Measurements from ENCODE around the gene COL17A1. TPM values are rescaled to one million over a fixed set of nuclear protein-coding genes. Genes with fewer than 3 reads are reported as not detected.
A peak's percentile ranks its signal among the peaks of the same experiment; 100 is the strongest.

COL17A1 gene
- total RNA-seq, 2 donors from 2014 or later, result 0.29 to 0.55 TPM

DNA sequence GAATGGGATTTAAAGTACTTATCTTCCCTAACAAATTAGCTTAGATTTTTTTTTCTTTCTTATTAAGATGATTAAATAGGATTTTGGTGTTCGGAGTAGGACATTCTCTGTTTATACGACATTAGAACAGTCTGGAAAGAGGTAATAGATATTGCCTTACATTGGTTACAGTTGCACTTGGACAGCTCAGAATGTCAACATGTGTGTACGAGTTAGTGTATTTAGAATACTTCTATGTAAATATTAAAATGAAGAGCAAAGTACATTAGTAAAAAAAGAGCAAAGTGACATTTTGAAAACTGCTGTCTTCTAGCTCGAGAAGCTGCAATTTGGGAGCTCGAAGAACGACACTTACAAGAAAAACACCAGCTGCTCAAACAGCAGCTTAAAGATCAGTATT is 67.2 kb downstream of the COL17A1 start:
- DNase-seq (no peak), ATAC-seq (no peak)
- intact Hi-C loops (cut with DNase I), result no loop called here

- ATAC-seq (no peak), DNase-seq (no peak)
- intact Hi-C loops (cut with DNase I), result no loop called here
Measured at GRCh38 chr10:104016661-104017060, 69.0 kb downstream of the COL17A1 start.

GRCh38 chr10:104014176-104014575 is 71.5 kb downstream of the COL17A1 start:
- intact Hi-C loops (cut with DNase I), result no loop called here
- DNase-seq, result no peak
- ATAC-seq, result no peak

DNA sequence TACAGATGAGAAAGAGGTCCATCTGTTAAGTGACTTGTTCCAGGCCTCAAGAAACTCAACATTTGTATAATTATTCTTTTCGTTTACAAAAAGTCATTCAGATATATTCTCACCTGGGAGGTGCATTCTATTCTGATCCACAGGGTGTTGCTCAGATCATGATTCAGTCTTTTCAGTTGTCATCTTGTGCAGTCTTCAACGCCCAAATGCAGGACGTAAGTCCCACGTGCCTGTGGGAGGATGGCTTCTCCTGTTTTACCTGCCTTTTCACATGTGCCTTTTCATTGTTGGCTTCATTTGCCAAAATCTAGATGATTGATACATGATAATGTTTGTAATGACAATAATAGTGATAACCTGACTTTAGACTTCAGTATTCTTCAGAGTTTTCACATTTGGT is 72.2 kb downstream of the COL17A1 start:
- DNase-seq (no peak), ATAC-seq (no peak)
- intact Hi-C loops (cut with DNase I), result no loop called here

GRCh38 chr10:104011904-104012303 is 73.8 kb downstream of the COL17A1 start:
- ATAC-seq (no peak), DNase-seq (no peak)
- intact Hi-C loops (cut with DNase I), result no loop called here

DNA sequence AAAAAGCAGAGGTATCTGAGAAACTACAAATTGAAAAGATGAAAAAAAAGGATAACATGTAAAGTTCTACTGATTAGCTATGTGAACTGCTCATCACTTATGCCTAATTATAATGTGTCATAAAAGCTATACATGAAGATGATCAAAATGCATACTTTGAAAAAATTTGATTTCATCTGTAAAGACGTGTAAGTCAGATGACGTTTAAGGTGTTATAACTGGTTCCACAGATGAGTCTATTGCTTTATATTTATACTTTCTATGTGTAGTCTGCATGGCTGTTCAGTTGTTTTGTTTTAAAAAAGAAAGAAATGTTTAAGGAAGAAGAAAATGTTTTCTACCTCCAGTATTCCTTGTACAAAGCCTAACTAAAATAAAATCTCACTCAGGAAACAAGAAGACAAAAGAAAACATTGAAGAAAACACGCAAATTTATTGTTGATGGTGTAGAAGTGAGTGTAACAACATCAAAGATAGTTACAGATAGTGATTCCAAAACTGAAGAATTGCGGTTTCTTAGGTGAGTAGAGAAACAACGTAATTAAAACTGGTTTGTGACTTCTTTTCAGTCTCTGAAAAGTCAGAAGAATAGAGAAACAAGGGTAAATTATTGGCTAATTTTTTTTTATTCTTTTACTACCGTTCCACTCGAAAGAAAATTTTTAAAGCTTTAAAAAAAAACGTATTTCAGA is 80.4 kb downstream of the COL17A1 start:
- DNase-seq (no peak), ATAC-seq (no peak)
- intact Hi-C loops (cut with DNase I), result no loop called here

DNA sequence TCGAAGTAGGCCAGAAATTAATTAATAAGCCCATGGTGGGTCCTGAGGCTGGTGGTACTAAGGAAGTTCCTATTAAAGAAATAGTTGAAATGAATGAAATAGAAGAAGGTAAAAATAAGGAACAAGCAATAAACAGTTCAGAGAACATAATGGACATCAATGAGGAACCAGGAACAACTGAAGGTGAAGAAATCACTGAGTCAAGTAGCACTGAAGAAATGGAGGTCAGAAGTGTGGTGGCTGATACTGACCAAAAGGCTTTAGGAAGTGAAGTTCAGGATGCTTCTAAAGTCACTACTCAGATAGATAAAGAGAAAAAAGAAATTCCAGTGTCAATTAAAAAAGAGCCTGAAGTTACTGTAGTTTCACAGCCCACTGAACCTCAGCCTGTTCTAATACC is 82.8 kb downstream of the COL17A1 start:
- ATAC-seq (no peak), DNase-seq (no peak)
- intact Hi-C loops (cut with DNase I), result no loop called here

- ATAC-seq (no peak), DNase-seq (no peak)
- intact Hi-C loops (cut with DNase I), result no loop called here
Measured at GRCh38 chr10:103998805-103999204, 86.9 kb downstream of the COL17A1 start.

DNA sequence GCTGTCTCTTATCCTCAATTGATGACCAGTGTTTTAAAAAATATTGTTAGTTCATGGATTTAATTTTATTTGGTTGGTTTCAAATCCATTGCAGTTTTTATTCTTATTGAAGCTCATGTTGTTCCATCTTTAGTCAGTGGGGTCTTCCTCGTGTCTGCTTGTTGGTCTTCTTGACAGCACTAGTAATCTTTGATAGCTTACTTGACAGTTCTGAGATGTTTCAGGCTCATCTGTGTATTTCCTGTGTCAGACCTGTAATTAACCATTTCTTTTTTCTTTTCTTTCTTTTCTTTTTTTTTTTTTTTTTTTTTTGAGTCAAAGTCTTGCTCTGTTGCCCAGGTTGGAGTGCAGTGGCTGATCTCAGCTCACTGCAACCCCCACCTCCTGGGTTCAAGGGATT is 90.5 kb downstream of the COL17A1 start:
- ATAC-seq, result no peak
- intact Hi-C loops (cut with DNase I), result no loop called here
- DNase-seq, result no peak

GRCh38 chr10:103991393-103992128 is 94.1 kb downstream of the COL17A1 start:
- intact Hi-C loops (cut with DNase I), result no loop called here
- DNase-seq, result no peak
- ATAC-seq, result no peak

DNA sequence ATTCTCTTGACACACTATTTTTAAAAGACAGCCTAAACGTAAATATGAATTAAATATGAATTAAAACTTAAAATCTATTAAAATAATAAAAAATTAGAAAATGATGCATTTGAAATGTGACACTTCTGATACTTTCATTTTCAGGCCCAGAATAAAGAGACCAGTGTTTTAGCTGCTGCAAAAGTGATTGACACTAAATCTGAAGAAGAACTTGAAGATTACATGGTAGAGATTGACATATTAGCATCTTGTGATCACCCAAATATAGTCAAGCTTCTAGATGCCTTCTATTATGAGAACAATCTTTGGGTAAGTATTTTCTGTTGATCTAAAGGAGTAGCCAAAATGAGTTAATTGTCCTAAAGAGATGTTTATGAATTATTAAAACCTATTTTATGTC is 95.1 kb downstream of the COL17A1 start:
- no peak for ATAC-seq
- intact Hi-C loops (cut with DNase I), result no loop called here
- DNase-seq, result no peak

DNA sequence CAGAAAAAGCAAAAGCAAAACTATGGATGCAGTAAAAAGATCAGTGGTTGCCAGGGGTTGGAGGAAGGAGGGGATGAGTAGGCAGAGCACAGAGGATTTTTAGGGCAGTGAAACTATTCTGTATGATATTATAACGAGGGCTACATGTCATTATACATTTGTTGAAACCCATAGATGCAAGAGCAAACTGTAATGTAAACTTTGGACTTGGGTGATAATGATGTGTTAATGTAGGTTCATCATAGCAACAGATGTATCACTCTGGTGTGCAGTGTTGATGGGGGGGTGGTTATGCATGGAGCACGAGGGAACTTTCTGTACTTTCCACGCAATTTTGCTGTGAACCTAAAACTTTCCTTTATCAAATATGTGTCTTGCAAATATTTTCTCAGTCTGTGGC is 95.6 kb downstream of the COL17A1 start:
- intact Hi-C loops (cut with DNase I), result no loop called here
- ATAC-seq (no peak), DNase-seq (no peak)

- DNase-seq (no peak), ATAC-seq (peak in 1 of 2 donors; percentile 39)
- intact Hi-C loops (cut with DNase I), result no loop called here
Measured at GRCh38 chr10:103986360-103986759, 99.3 kb downstream of the COL17A1 start.

DNA sequence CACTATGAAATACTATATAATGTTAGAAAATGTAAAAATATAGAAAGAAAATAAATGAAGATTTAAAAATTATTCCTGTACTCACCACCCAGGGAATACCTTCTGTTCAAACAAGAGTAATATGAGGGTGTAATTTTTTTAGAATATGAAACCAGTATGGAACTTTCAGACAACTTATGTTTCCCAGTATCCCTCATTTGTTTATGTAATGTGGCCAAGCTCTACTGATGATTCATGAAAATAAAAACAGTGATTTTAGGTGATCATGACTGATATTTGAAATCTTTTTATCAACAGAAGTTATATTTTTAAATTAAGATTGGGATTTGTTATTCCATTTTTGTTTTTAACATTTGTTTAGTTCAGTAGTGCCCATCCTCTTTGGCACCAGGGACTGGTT is 100.0 kb downstream of the COL17A1 start:
- intact Hi-C loops (cut with DNase I), result no loop called here
- ATAC-seq, result no peak
- DNase-seq, result no peak

DNA sequence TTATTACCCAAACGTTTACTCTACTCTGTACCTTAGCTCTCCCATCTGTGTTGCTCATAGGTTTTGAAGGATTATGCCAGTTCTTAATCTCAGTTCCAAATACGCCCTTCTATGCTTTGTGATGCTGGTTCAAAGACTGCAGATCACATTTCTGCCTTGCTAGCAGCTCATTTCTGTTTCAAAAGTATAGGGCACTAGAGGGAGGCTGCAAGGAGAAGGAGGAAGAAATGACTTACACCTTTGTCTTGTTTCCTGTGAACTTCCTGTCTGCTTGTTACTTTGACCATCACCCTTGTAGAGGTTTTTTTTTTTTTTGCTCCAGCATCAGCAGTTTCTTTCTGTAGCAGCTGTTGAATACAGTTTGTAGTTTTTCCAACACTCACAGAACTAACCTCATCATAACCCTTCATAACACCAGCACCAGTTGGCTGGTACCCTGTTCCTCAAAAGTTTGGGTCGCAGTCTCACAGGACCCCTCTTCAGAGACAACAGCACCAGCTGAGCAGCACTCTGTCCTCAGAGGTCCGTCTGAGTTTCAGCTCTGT is 102.2 kb downstream of the COL17A1 start:
- DNase-seq (no peak), ATAC-seq (peak; percentile 19 to 22)
- intact Hi-C loops (cut with DNase I), result no loop called here

- DNase-seq (no peak), ATAC-seq (peak in 1 of 2 donors; percentile 39)
- intact Hi-C loops (cut with DNase I), result no loop called here
Measured at GRCh38 chr10:103982639-103983038, 103.0 kb downstream of the COL17A1 start.

Small RNA genes lying within 50 kb of the gene (microRNA-seq; reads per million reads assigned to microRNA genes)
- gene MIR936, result 0 reads per million in 2 donors

Other genes starting within 250 kb of the COL17A1 start
- 10 to 100 TPM; 24.6 to 27.7 TPM for gene SH3PXD2A, start 230.3 kb downstream of the COL17A1 start, total RNA-seq
- gene STN1, start 167.7 kb downstream of the COL17A1 start, total RNA-seq, result 10 to 100 TPM; 26.7 to 28.5 TPM
- gene SLK, start 118.7 kb downstream of the COL17A1 start, total RNA-seq, result 10 to 100 TPM; 29.0 to 42.2 TPM
- 1 to 10 TPM; 6.5 to 7.0 TPM for gene SFR1, start 36.3 kb upstream of the COL17A1 start, total RNA-seq
- under 1 TPM in 1 of 2 donors, not detected in 1; 0.29 TPM for gene CFAP43, start 146.5 kb upstream of the COL17A1 start, total RNA-seq
- 100 to 1,000 TPM; 134 to 255 TPM for gene GSTO1, start 169.0 kb upstream of the COL17A1 start, total RNA-seq
- gene GSTO2, start 183.3 kb upstream of the COL17A1 start, total RNA-seq, result under 1 TPM; 0.82 to 0.92 TPM

Data from left cardiac atrium (tissue), 4 donors.